ENCODE data around the gene TAPBP. TPM values are rescaled to one million over a fixed set of nuclear protein-coding genes. Genes with fewer than 3 reads are reported as not detected.

TAPBP gene
- total RNA-seq, 4 donors from 2014 or later: 175 to 423 (median 217) TPM

GRCh38 chr6:33292996-33293682 lies 20.7 kb downstream of the TAPBP start:
- Histone ChIP-seq H3K4me1 (peaks cover 9 to 31% (median 27%) of the 10 kb centered on the region in 4 donors), H3K27me3 (no peaks in the 10 kb centered on the region), H3K9me3 (no peaks in the 10 kb centered on the region), H3K4me3 (no peak overlapping the region), H3K27ac (no peak overlapping the region), H3K36me3 (peaks cover 0 to 8% (median 0%) of the 10 kb centered on the region in 4 donors)
- no peak for DNase-seq
- TF ChIP-seq CTCF (IDR thresholded peaks at IDR 0.05) (no peak), POLR2AphosphoS5 (IDR thresholded peaks at IDR 0.05) (no peak), EP300 (IDR thresholded peaks at IDR 0.05; ENCODE audit: low read depth) (no peak)
- WGBS, 2 donors (ENCODE audit: low coverage in 1 of 2): 90% methylated on average over 16 of the region's 16 CpGs; no CpG with 5 or more reads in 1 of the 2 donors
- intact Hi-C loops (cut with DNase I; ENCODE audit: low total_unique reads): no loop called here
- in situ Hi-C loops (cut with MboI; ENCODE audit: low pct_ligation_motif_present in 1 of 4, low pct_unique_long_range_greater_than_20kb in 1 of 4, low sequenced_read_pairs in 3 of 4): no loop called here

- peaks cover 6 to 21% (median 20%) of the 10 kb centered on the region in 4 donors for H3K4me1 ChIP-seq
- no peak for DNase-seq
- TF ChIP-seq CTCF (IDR thresholded peaks at IDR 0.05): no peak
- no peak for TF ChIP-seq EP300 (IDR thresholded peaks at IDR 0.05; ENCODE audit: low read depth)
- TF ChIP-seq POLR2A (IDR thresholded peaks at IDR 0.05): no peak
- no peak for TF ChIP-seq POLR2AphosphoS5 (IDR thresholded peaks at IDR 0.05)
- H3K27ac ChIP-seq: no peak overlapping the region
- H3K4me3 ChIP-seq: peak overlapping the region in 2 of 4 donors; percentile 69 to 72
- H3K9me3 ChIP-seq: no peaks in the 10 kb centered on the region
- no peaks in the 10 kb centered on the region for H3K27me3 ChIP-seq
- in situ Hi-C loops (cut with MboI; ENCODE audit: low pct_ligation_motif_present in 1 of 4, low pct_unique_long_range_greater_than_20kb in 1 of 4, low sequenced_read_pairs in 3 of 4): no loop called here
- intact Hi-C loops (cut with DNase I; ENCODE audit: low total_unique reads): no loop called here
- H3K36me3 ChIP-seq: peaks cover 0 to 8% (median 0%) of the 10 kb centered on the region in 4 donors
- 78 to 90% methylated on average over 5 to 7 of the region's 7 CpGs for WGBS, 2 donors (ENCODE audit: low coverage in 1 of 2)
Measured at GRCh38 chr6:33290459-33290858, 23.4 kb downstream of the TAPBP start.

GRCh38 chr6:33289784-33290315 lies 24.0 kb downstream of the TAPBP start:
- no peaks in the 10 kb centered on the region for H3K27me3 ChIP-seq
- H3K4me1 ChIP-seq: peaks cover 6 to 21% (median 20%) of the 10 kb centered on the region in 4 donors
- H3K9me3 ChIP-seq: no peaks in the 10 kb centered on the region
- H3K27ac ChIP-seq: peak overlapping the region; percentile 80 to 89 (median 86)
- DNase-seq: no peak
- H3K36me3 ChIP-seq: peaks cover 0 to 8% (median 0%) of the 10 kb centered on the region in 4 donors
- in situ Hi-C loops (cut with MboI; ENCODE audit: low pct_ligation_motif_present in 1 of 4, low pct_unique_long_range_greater_than_20kb in 1 of 4, low sequenced_read_pairs in 3 of 4) (no loop called here), intact Hi-C loops (cut with DNase I; ENCODE audit: low total_unique reads) (no loop called here)
- peak overlapping the region; percentile 69 to 93 (median 79) for H3K4me3 ChIP-seq
- no peak for TF ChIP-seq POLR2AphosphoS5 (IDR thresholded peaks at IDR 0.05)
- no peak for TF ChIP-seq CTCF (IDR thresholded peaks at IDR 0.05)
- TF ChIP-seq POLR2A (IDR thresholded peaks at IDR 0.05): no peak
- TF ChIP-seq EP300 (IDR thresholded peaks at IDR 0.05; ENCODE audit: low read depth): no peak
- WGBS, 2 donors (ENCODE audit: low coverage in 1 of 2): 0 to 4% methylated on average over 4 to 13 of the region's 14 CpGs

GRCh38 chr6:33288921-33289783 lies 24.7 kb downstream of the TAPBP start, which contains the start of the genes PFDN6 and WDR46:
Gene PFDN6, plus strand, starts transcription at chr6:33289601. Its CDS starts 256 bp downstream, at chr6:33289857.
Gene WDR46, minus strand, starts transcription at chr6:33289239. Its CDS starts 69 bp downstream, at chr6:33289170.
- Histone ChIP-seq H3K36me3 (peaks cover 0 to 8% (median 0%) of the 10 kb centered on the region in 4 donors), H3K4me1 (peaks cover 6 to 21% (median 20%) of the 10 kb centered on the region in 4 donors), H3K27ac (peak within 1 kb of the TSS; percentile 80 to 89 (median 86)), H3K4me3 (peak within 1 kb of the TSS; percentile 69 to 93 (median 79)), H3K27me3 (no peaks in the 10 kb centered on the region), H3K9me3 (no peaks in the 10 kb centered on the region)
- WGBS, 2 donors (ENCODE audit: low coverage in 1 of 2): 0% methylated on average over 43 of the region's 43 CpGs; no CpG with 5 or more reads in 1 of the 2 donors
- TF ChIP-seq EP300 (IDR thresholded peaks at IDR 0.05; ENCODE audit: low read depth): no peak
- peak; percentile 32 for TF ChIP-seq POLR2A (IDR thresholded peaks at IDR 0.05)
- TF ChIP-seq CTCF (IDR thresholded peaks at IDR 0.05): no peak
- peak; percentile 62 to 70 (median 66) for TF ChIP-seq POLR2AphosphoS5 (IDR thresholded peaks at IDR 0.05)
- intact Hi-C loops (cut with DNase I; ENCODE audit: low total_unique reads): no loop called here
- in situ Hi-C loops (cut with MboI; ENCODE audit: low pct_ligation_motif_present in 1 of 4, low pct_unique_long_range_greater_than_20kb in 1 of 4, low sequenced_read_pairs in 3 of 4): no loop called here
- peak; percentile 84 for DNase-seq
